ENCODE data around the gene MED26. TPM values are rescaled to one million over a fixed set of nuclear protein-coding genes. Genes with fewer than 3 reads are reported as not detected.

MED26 gene
- total RNA-seq, 1 donor from 2014 or later, result 3.5 TPM

DNA sequence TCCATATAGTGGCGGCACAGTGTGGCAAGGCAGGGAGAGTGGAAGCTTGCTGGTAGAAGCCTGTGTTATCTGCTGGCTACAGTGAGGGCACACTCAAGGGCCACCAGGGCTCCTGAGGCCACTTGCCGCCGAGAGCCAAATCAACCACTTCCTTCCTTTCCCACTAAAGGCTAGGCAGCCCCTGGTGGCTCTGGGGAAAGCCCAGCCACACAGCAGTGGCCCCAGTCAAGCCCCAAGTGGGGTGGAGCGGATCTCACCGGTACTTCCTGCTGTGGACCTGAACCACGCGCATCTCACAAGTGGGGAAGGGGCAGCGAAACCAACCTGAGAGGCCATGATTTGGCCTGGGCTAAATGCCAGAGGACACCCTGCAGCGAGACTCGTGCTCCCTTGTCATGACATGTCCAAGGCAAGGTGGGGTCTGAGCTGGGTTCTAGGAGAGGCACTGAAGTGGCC lies 33.8 kb downstream of the MED26 start:
- no peaks in the 10 kb centered on the region for H3K9me3 ChIP-seq
- H3K36me3 ChIP-seq, result no peaks in the 10 kb centered on the region
- no peak for DNase-seq (ENCODE audit: low spot score in 2 of 2)
- H3K27ac ChIP-seq, result no peak overlapping the region
- intact Hi-C loops (cut with DNase I), result no loop called here
- H3K4me3 ChIP-seq, result no peak overlapping the region
- no peak for TF ChIP-seq CTCF (IDR thresholded peaks at IDR 0.05)
- H3K27me3 ChIP-seq, result no peaks in the 10 kb centered on the region
- H3K4me1 ChIP-seq, result no peaks in the 10 kb centered on the region

GRCh38 chr19:16593181-16593580 lies 34.8 kb downstream of the MED26 start:
- no peak for DNase-seq (ENCODE audit: low spot score in 2 of 2)
- no peak for TF ChIP-seq CTCF (IDR thresholded peaks at IDR 0.05)
- Histone ChIP-seq H3K4me1 (peaks cover 6 to 9% of the 10 kb centered on the region in 2 donors), H3K27ac (no peak overlapping the region), H3K36me3 (no peaks in the 10 kb centered on the region), H3K9me3 (no peaks in the 10 kb centered on the region), H3K4me3 (no peak overlapping the region), H3K27me3 (no peaks in the 10 kb centered on the region)
- intact Hi-C loops (cut with DNase I), result no loop called here

- Histone ChIP-seq H3K9me3 (no peaks in the 10 kb centered on the region), H3K27me3 (no peaks in the 10 kb centered on the region), H3K36me3 (no peaks in the 10 kb centered on the region), H3K27ac (no peak overlapping the region), H3K4me3 (no peak overlapping the region), H3K4me1 (peaks cover 6 to 21% of the 10 kb centered on the region in 2 donors)
- no peak for TF ChIP-seq CTCF (IDR thresholded peaks at IDR 0.05)
- no peak for DNase-seq (ENCODE audit: low spot score in 2 of 2)
- intact Hi-C loops (cut with DNase I), result no loop called here
Observed at GRCh38 chr19:16591803-16592556, 36.0 kb downstream of the MED26 start.

GRCh38 chr19:16590876-16591802 lies 36.9 kb downstream of the MED26 start:
- no peak for TF ChIP-seq CTCF (IDR thresholded peaks at IDR 0.05)
- intact Hi-C loops (cut with DNase I), result no loop called here
- Histone ChIP-seq H3K27me3 (no peaks in the 10 kb centered on the region), H3K4me1 (peaks cover 6 to 23% of the 10 kb centered on the region in 2 donors), H3K27ac (no peak overlapping the region), H3K36me3 (no peaks in the 10 kb centered on the region), H3K4me3 (no peak overlapping the region), H3K9me3 (no peaks in the 10 kb centered on the region)
- DNase-seq (ENCODE audit: low spot score in 2 of 2), result no peak

- no peak overlapping the region for H3K4me3 ChIP-seq
- intact Hi-C loops (cut with DNase I), result no loop called here
- peaks cover 6 to 28% of the 10 kb centered on the region in 2 donors for H3K4me1 ChIP-seq
- no peaks in the 10 kb centered on the region for H3K27me3 ChIP-seq
- DNase-seq (ENCODE audit: low spot score in 2 of 2), result no peak
- no peaks in the 10 kb centered on the region for H3K9me3 ChIP-seq
- H3K27ac ChIP-seq, result no peak overlapping the region
- no peak for TF ChIP-seq CTCF (IDR thresholded peaks at IDR 0.05)
- no peaks in the 10 kb centered on the region for H3K36me3 ChIP-seq
Observed at GRCh38 chr19:16589917-16590316, 38.1 kb downstream of the MED26 start.

Measured in ascending aorta (tissue), 2 donors.